Trophoblast cell (in vitro differentiated cells and primary cell): ENCODE measurements around the gene CPED1.
"Not testable (repeated sequence)": the region's sequence is repeated elsewhere in the genome, so short reads cannot be mapped to it uniquely, and the experiment has no call there.

Experiments
- DNase-seq, 2 donors: peaks; one replicate each; pipeline ENCODE4 v3.0.0-alpha.2; 2016
- H2AFZ ChIP-seq: 2 replicates; pipeline ENCODE4 v1.6.1; 2013; ENCODE audit warnings: low read length, moderate library complexity, mild to moderate bottlenecking; ENCODE audit not compliant: insufficient read depth, poor library complexity
- H2AK5ac ChIP-seq: 2 replicates; pipeline ENCODE4 v1.6.1; 2013; ENCODE audit warnings: mild to moderate bottlenecking, low read length
- H2BK120ac ChIP-seq: 2 replicates; pipeline ENCODE4 v1.6.1; 2013; ENCODE audit warnings: low read length, mild to moderate bottlenecking, moderate library complexity; ENCODE audit not compliant: insufficient read depth, poor library complexity
- H2BK12ac ChIP-seq: 2 replicates; pipeline ENCODE4 v1.6.1; 2013; ENCODE audit warnings: mild to moderate bottlenecking, low read length, moderate library complexity
- H2BK5ac ChIP-seq: 2 replicates; pipeline ENCODE4 v1.6.1; 2013; ENCODE audit warnings: low read length, low read depth, moderate library complexity, mild to moderate bottlenecking; ENCODE audit not compliant: poor library complexity
- H3K14ac ChIP-seq: 2 replicates; pipeline ENCODE4 v1.6.1; 2013; ENCODE audit warnings: mild to moderate bottlenecking, low read length
- H3K18ac ChIP-seq: 2 replicates; pipeline ENCODE4 v1.6.1; 2013; ENCODE audit warnings: mild to moderate bottlenecking, low read length
- H3K23ac ChIP-seq: 2 replicates; pipeline ENCODE4 v1.6.1; 2013; ENCODE audit warnings: low read length
- H3K27ac ChIP-seq: 2 replicates; pipeline ENCODE4 v1.5.1; 2013; ENCODE audit warnings: low read depth, mild to moderate bottlenecking, inconsistent platforms, low read length, moderate library complexity
- H3K27me3 ChIP-seq: 2 replicates; pipeline ENCODE4 v1.6.1; 2013; ENCODE audit warnings: inconsistent platforms, mild to moderate bottlenecking, low read length, moderate library complexity; ENCODE audit not compliant: insufficient read depth
- H3K36me3 ChIP-seq, 2 experiments: 1 replicate in 1 of 2; 2 replicates in 1 of 2; pipeline ENCODE4 v1.6.1; 2013; ENCODE audit warnings: low read length in 2 of 2, mild to moderate bottlenecking in 2 of 2, moderate library complexity in 1 of 2; ENCODE audit not compliant: insufficient read depth in 2 of 2, control insufficient read depth in 1 of 2
- H3K4ac ChIP-seq: 2 replicates; pipeline ENCODE4 v1.6.1; 2013; ENCODE audit warnings: low read depth, mild to moderate bottlenecking, low read length, moderate library complexity
- H3K4me1 ChIP-seq, 2 experiments: 1 replicate in 1 of 2; 2 replicates in 1 of 2; pipeline ENCODE4 v1.6.1; 2013; ENCODE audit warnings: low read length in 2 of 2, mild to moderate bottlenecking in 2 of 2, moderate library complexity in 1 of 2; ENCODE audit not compliant: insufficient read depth in 2 of 2, control insufficient read depth in 1 of 2
- H3K4me2 ChIP-seq: 2 replicates; pipeline ENCODE4 v1.6.1; 2013; ENCODE audit warnings: inconsistent platforms, mild to moderate bottlenecking, low read length, moderate library complexity
- H3K4me3 ChIP-seq: 2 replicates; pipeline ENCODE4 v1.5.1; 2013; ENCODE audit warnings: mild to moderate bottlenecking, low read depth, low read length, inconsistent platforms
- H3K79me1 ChIP-seq: one replicate; pipeline ENCODE4 v1.6.1; 2013; ENCODE audit warnings: low read length
- H3K79me2 ChIP-seq: 2 replicates; pipeline ENCODE4 v1.6.1; 2013; ENCODE audit warnings: low read length, mild to moderate bottlenecking; ENCODE audit not compliant: control insufficient read depth, insufficient read depth, poor library complexity
- H3K9ac ChIP-seq: 2 replicates; pipeline ENCODE4 v1.6.1; 2013; ENCODE audit warnings: mild to moderate bottlenecking, low read length
- H3K9me3 ChIP-seq: 2 replicates; pipeline ENCODE4 v1.6.1; 2013; ENCODE audit warnings: low read depth, mild to moderate bottlenecking, control low read depth, inconsistent platforms, low read length; ENCODE audit not compliant: insufficient read depth
- H4K12ac ChIP-seq: 2 replicates; pipeline ENCODE4 v1.6.1; 2013; ENCODE audit warnings: low read depth, mild to moderate bottlenecking, low read length, moderate library complexity
- H4K8ac ChIP-seq: 2 replicates; pipeline ENCODE4 v1.6.1; 2013; ENCODE audit warnings: low read depth, mild to moderate bottlenecking, low read length, moderate library complexity
- H4K91ac ChIP-seq: one replicate; pipeline ENCODE4 v1.6.1; 2013; ENCODE audit warnings: low read depth, mild to moderate bottlenecking, low read length, moderate library complexity
- whole genome bisulfite sequencing: extraction: QIAGEN DNeasy Blood & Tissue Kit; methylation state at CpG from one replicate; pipeline ENCODE4 v1.1.7; 2013; ENCODE audit warnings: missing lambda C conversion rate; ENCODE audit not compliant: insufficient read length, insufficient coverage; ENCODE audit errors: extremely low coverage; 5-methylcytosine and 5-hydroxymethylcytosine counted together

The CPED1 gene

DNA sequence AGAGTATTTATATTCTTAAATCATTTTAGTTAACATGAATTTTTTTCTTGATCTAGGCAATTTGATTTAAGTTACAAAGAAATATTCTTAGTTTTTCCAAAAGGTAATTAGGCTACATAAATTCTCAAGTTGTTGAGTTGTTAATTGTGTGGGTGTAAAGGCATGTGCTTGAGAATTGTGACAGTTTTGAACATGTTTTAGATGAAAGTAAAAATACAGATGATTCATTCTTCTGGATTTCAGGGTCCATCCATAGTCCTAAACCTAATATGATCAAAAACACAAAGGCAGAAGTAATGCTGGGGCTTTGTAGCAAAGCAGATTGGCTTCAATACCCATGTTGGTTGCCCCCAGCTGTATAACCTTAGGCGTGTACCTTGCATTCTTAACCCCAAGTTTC is 127.9 kb downstream of the CPED1 start:
- no peaks in the 10 kb centered on the region for H3K79me2 ChIP-seq
- H3K36me3 ChIP-seq, result no peaks in the 10 kb centered on the region
- H3K9ac ChIP-seq, result no peak overlapping the region
- H3K4me2 ChIP-seq, result no peak overlapping the region
- no peak overlapping the region for H4K12ac ChIP-seq
- no peak overlapping the region for H4K91ac ChIP-seq
- WGBS, result no CpG with 5 or more reads among the region's 1 CpG
- H3K9me3 ChIP-seq, result no peaks in the 10 kb centered on the region
- no peak for DNase-seq
- H2BK120ac ChIP-seq, result no peak overlapping the region
- no peak overlapping the region for H3K27ac ChIP-seq
- no peak overlapping the region for H2AFZ ChIP-seq
- H3K4me3 ChIP-seq, result no peak overlapping the region
- H2BK12ac ChIP-seq, result no peak overlapping the region
- H3K14ac ChIP-seq, result no peak overlapping the region
- no peak overlapping the region for H2BK5ac ChIP-seq
- H3K23ac ChIP-seq, result no peak overlapping the region
- no peaks in the 10 kb centered on the region for H3K4me1 ChIP-seq
- H3K79me1 ChIP-seq, result no peaks in the 10 kb centered on the region
- no peaks in the 10 kb centered on the region for H3K27me3 ChIP-seq
- no peak overlapping the region for H3K4ac ChIP-seq
- H4K8ac ChIP-seq, result no peak overlapping the region
- no peak overlapping the region for H2AK5ac ChIP-seq
- H3K18ac ChIP-seq, result no peak overlapping the region

DNA sequence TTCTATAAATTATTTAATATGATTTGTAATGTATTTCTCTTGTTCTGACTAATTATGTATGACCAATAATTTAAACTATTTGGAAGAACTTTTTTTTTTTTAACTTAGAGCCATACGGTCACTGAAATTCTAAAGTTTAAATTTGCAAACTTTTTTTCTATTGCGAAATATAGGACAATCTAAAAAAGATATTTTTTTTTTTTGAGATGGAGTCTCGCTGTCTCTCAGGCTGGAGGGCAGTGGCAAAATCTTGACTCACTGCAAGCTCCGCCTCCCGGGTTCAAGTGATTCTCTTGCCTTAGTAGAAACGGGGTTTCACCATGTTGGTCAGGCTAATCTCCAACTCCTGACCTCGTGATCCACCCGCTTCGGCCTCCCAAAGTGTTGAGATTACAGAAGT is 130.5 kb downstream of the CPED1 start:
- Histone ChIP-seq H3K4me1 (no peaks in the 10 kb centered on the region), H3K18ac (no peak overlapping the region), H3K79me2 (no peaks in the 10 kb centered on the region), H3K36me3 (no peaks in the 10 kb centered on the region), H2BK12ac (no peak overlapping the region), H2BK5ac (no peak overlapping the region), H3K4me2 (no peak overlapping the region), H3K4me3 (no peak overlapping the region), H3K9me3 (no peaks in the 10 kb centered on the region), H4K8ac (no peak overlapping the region), H3K14ac (no peak overlapping the region), H3K27ac (no peak overlapping the region), H3K27me3 (no peaks in the 10 kb centered on the region), H4K12ac (no peak overlapping the region), H3K4ac (no peak overlapping the region), H3K79me1 (no peaks in the 10 kb centered on the region), H3K23ac (no peak overlapping the region), H2AFZ (no peak overlapping the region), H2AK5ac (no peak overlapping the region), H3K9ac (no peak overlapping the region), H2BK120ac (no peak overlapping the region), H4K91ac (no peak overlapping the region)
- no CpG with 5 or more reads among the region's 9 CpGs for WGBS
- no peak for DNase-seq

DNA sequence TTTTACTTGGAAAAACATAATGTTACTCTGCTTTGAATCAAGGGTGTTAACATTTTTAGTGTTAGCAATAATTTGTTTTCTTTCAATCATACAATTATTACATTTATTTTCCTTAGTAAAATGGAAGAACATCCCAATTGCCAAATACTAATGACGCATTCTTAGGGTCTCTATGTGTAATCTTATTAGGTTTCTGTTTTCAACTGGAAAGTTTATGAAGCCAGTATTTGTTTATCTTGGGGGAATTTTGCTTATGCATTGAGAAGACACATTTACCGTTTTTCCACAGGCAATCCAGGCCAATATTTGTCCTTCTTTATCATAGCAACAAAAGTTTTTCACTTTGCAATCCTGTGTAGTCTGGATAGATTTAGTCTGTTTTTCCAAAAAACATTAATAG is 134.5 kb downstream of the CPED1 start:
- DNase-seq, result no peak
- H3K4me1 ChIP-seq, result no peaks in the 10 kb centered on the region
- no peak overlapping the region for H2AFZ ChIP-seq
- H4K8ac ChIP-seq, result no peak overlapping the region
- no peaks in the 10 kb centered on the region for H3K27me3 ChIP-seq
- H3K14ac ChIP-seq, result no peak overlapping the region
- no peak overlapping the region for H2BK120ac ChIP-seq
- H3K79me1 ChIP-seq, result no peaks in the 10 kb centered on the region
- H3K9ac ChIP-seq, result no peak overlapping the region
- H3K4me2 ChIP-seq, result no peak overlapping the region
- H3K23ac ChIP-seq, result no peak overlapping the region
- H2BK5ac ChIP-seq, result no peak overlapping the region
- no peak overlapping the region for H3K27ac ChIP-seq
- no peaks in the 10 kb centered on the region for H3K9me3 ChIP-seq
- H4K91ac ChIP-seq, result no peak overlapping the region
- H4K12ac ChIP-seq, result no peak overlapping the region
- no peak overlapping the region for H3K4me3 ChIP-seq
- no CpG with 5 or more reads among the region's 2 CpGs for WGBS
- H3K4ac ChIP-seq, result no peak overlapping the region
- no peak overlapping the region for H2AK5ac ChIP-seq
- H3K36me3 ChIP-seq, result no peaks in the 10 kb centered on the region
- no peaks in the 10 kb centered on the region for H3K79me2 ChIP-seq
- H2BK12ac ChIP-seq, result no peak overlapping the region
- H3K18ac ChIP-seq, result no peak overlapping the region

DNA sequence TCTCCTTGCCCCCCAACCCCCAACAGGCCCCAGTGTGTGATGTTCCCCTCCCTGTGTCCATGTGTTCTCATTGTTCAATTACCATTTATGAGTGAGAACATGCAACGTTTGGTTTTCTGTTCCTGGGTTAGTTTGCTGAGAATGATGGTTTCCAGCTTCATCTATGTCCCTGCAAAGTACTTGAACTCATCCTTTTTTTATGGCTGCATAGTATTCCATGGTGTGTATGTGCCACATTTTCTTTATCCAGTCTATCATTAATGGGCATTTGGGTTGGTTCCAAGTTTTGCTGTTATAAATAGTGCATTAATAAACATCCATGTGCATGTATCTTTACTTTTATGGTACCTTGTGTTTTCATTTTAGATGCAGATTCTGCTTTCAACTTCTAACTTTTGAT is 136.9 kb downstream of the CPED1 start:
- H4K91ac ChIP-seq, result not testable (repeated sequence)
- no CpG with 5 or more reads among the region's 1 CpG for WGBS

More for the DNA sequence above, 136.9 kb downstream of the CPED1 start:
- H2BK12ac ChIP-seq, H2AFZ ChIP-seq, H4K12ac ChIP-seq, H2AK5ac ChIP-seq, H4K8ac ChIP-seq, H3K79me2 ChIP-seq, H3K4me1 ChIP-seq, H3K4me2 ChIP-seq, H3K36me3 ChIP-seq, H3K4me3 ChIP-seq, H3K9me3 ChIP-seq, H3K4ac ChIP-seq, DNase-seq, H3K27ac ChIP-seq, H3K23ac ChIP-seq, H3K79me1 ChIP-seq, H3K27me3 ChIP-seq, H2BK5ac ChIP-seq, H3K9ac ChIP-seq, H2BK120ac ChIP-seq, H3K14ac ChIP-seq, H3K18ac ChIP-seq: not testable (repeated sequence)
